HL-60 (cell line): ENCODE data around the gene EYA4.

Experiments
- GABPA ChIP-seq: IDR thresholded peaks from 2 replicates; pipeline ENCODE4 v1.6.1; 2012; ENCODE audit warnings: low read depth
- POLR2AphosphoS5 ChIP-seq: IDR thresholded peaks from 2 replicates; pipeline ENCODE4 v1.6.1; 2012; ENCODE audit warnings: low read depth
- SPI1 ChIP-seq: IDR thresholded peaks from 2 replicates; pipeline ENCODE4 v1.6.1; 2012; ENCODE audit warnings: low read depth, mild to moderate bottlenecking, borderline replicate concordance
- TF ChIP-seq, protein P1 (sequence below): IDR thresholded peaks from one replicate; pipeline ENCODE4 v1.5.1; 2011; ENCODE audit warnings: low read length, control low read depth, inconsistent platforms; ENCODE audit not compliant: insufficient read depth
- TF ChIP-seq, protein P2 (sequence below): IDR thresholded peaks from 2 replicates; pipeline ENCODE4 v1.6.1; 2012; ENCODE audit warnings: low read depth; ENCODE audit not compliant: insufficient replicate concordance

DNA sequence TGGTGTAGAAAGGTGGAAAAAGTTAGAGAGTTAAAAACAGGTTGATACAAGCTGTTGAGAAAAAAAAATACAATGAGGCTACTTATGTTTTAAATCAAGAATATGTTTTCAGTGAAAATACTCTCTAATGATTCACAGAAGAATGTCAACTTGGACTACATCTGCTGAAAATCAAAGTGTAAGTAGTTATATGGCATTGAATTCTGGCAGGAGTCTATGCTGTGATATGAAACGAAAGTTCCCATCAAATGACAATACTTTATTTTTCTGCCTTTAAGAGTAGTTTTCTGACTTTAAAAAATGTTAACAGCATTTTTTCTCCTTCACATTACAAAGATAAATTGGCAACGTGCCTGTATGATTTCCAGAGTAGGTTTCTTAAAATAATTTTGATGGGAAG, 158.3 kb downstream of the EYA4 start:
- TF ChIP-seq, protein P1, sequence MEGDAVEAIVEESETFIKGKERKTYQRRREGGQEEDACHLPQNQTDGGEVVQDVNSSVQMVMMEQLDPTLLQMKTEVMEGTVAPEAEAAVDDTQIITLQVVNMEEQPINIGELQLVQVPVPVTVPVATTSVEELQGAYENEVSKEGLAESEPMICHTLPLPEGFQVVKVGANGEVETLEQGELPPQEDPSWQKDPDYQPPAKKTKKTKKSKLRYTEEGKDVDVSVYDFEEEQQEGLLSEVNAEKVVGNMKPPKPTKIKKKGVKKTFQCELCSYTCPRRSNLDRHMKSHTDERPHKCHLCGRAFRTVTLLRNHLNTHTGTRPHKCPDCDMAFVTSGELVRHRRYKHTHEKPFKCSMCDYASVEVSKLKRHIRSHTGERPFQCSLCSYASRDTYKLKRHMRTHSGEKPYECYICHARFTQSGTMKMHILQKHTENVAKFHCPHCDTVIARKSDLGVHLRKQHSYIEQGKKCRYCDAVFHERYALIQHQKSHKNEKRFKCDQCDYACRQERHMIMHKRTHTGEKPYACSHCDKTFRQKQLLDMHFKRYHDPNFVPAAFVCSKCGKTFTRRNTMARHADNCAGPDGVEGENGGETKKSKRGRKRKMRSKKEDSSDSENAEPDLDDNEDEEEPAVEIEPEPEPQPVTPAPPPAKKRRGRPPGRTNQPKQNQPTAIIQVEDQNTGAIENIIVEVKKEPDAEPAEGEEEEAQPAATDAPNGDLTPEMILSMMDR, result no peak
- TF ChIP-seq, protein P2, sequence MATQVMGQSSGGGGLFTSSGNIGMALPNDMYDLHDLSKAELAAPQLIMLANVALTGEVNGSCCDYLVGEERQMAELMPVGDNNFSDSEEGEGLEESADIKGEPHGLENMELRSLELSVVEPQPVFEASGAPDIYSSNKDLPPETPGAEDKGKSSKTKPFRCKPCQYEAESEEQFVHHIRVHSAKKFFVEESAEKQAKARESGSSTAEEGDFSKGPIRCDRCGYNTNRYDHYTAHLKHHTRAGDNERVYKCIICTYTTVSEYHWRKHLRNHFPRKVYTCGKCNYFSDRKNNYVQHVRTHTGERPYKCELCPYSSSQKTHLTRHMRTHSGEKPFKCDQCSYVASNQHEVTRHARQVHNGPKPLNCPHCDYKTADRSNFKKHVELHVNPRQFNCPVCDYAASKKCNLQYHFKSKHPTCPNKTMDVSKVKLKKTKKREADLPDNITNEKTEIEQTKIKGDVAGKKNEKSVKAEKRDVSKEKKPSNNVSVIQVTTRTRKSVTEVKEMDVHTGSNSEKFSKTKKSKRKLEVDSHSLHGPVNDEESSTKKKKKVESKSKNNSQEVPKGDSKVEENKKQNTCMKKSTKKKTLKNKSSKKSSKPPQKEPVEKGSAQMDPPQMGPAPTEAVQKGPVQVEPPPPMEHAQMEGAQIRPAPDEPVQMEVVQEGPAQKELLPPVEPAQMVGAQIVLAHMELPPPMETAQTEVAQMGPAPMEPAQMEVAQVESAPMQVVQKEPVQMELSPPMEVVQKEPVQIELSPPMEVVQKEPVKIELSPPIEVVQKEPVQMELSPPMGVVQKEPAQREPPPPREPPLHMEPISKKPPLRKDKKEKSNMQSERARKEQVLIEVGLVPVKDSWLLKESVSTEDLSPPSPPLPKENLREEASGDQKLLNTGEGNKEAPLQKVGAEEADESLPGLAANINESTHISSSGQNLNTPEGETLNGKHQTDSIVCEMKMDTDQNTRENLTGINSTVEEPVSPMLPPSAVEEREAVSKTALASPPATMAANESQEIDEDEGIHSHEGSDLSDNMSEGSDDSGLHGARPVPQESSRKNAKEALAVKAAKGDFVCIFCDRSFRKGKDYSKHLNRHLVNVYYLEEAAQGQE, result no peak
- TF ChIP-seq POLR2AphosphoS5, result no peak
- TF ChIP-seq GABPA, result no peak
- no peak for TF ChIP-seq SPI1
